ENCODE results near the gene STAB2. TPM values are rescaled to one million over a fixed set of nuclear protein-coding genes. Genes with fewer than 3 reads are reported as not detected.

STAB2 gene
- total and polyA plus RNA-seq, 8 donors = under 0.01 to 4.0 (median 0.95) TPM; not detected in 4

- Histone ChIP-seq H3K36me3 (no peaks in the 10 kb centered on the region), H3K27ac (no peak overlapping the region), H3K9me3 (peaks cover 0 to 8% (median 8%) of the 10 kb centered on the region in 4 donors), H3K27me3 (no peaks in the 10 kb centered on the region), H3K4me3 (no peak overlapping the region), H3K4me1 (no peaks in the 10 kb centered on the region)
- intact Hi-C loops (cut with DNase I; ENCODE audit: low total_unique reads) = no loop called here
- WGBS, 5 donors = 74 to 85% (median 81%) methylated on average over 7 of the region's 7 CpGs
- no peak for TF ChIP-seq EP300 (IDR thresholded peaks at IDR 0.05)
- TF ChIP-seq POLR2AphosphoS5 (IDR thresholded peaks at IDR 0.05) = no peak
- TF ChIP-seq CTCF (IDR thresholded peaks at IDR 0.05) = no peak
- no peak for TF ChIP-seq POLR2A (IDR thresholded peaks at IDR 0.05)
- DNase-seq = no peak
Measured at GRCh38 chr12:103637021-103637420, 49.9 kb downstream of the STAB2 start.

GRCh38 chr12:103637429-103637828 lies 50.4 kb downstream of the STAB2 start:
- Histone ChIP-seq H3K27ac (no peak overlapping the region), H3K4me1 (no peaks in the 10 kb centered on the region), H3K36me3 (no peaks in the 10 kb centered on the region), H3K27me3 (no peaks in the 10 kb centered on the region), H3K4me3 (no peak overlapping the region), H3K9me3 (peaks cover 0 to 8% (median 6%) of the 10 kb centered on the region in 4 donors)
- WGBS, 5 donors = 47 to 88% (median 86%) methylated on average over 2 of the region's 2 CpGs
- no peak for TF ChIP-seq POLR2A (IDR thresholded peaks at IDR 0.05)
- no peak for TF ChIP-seq POLR2AphosphoS5 (IDR thresholded peaks at IDR 0.05)
- no peak for TF ChIP-seq CTCF (IDR thresholded peaks at IDR 0.05)
- TF ChIP-seq EP300 (IDR thresholded peaks at IDR 0.05) = no peak
- no peak for DNase-seq
- intact Hi-C loops (cut with DNase I; ENCODE audit: low total_unique reads) = no loop called here

GRCh38 chr12:103639983-103640382 lies 52.9 kb downstream of the STAB2 start:
- TF ChIP-seq EP300 (IDR thresholded peaks at IDR 0.05) = no peak
- no peak for TF ChIP-seq POLR2AphosphoS5 (IDR thresholded peaks at IDR 0.05)
- no peak for TF ChIP-seq POLR2A (IDR thresholded peaks at IDR 0.05)
- TF ChIP-seq CTCF (IDR thresholded peaks at IDR 0.05) = no peak
- 80 to 94% (median 89%) methylated on average over 6 of the region's 6 CpGs for WGBS, 5 donors
- H3K27me3 ChIP-seq = no peaks in the 10 kb centered on the region
- no peak overlapping the region for H3K4me3 ChIP-seq
- no peaks in the 10 kb centered on the region for H3K36me3 ChIP-seq
- peaks cover 0 to 6% (median 3%) of the 10 kb centered on the region in 4 donors for H3K9me3 ChIP-seq
- DNase-seq = no peak
- intact Hi-C loops (cut with DNase I; ENCODE audit: low total_unique reads) = no loop called here
- H3K27ac ChIP-seq = no peak overlapping the region
- H3K4me1 ChIP-seq = no peaks in the 10 kb centered on the region

- Histone ChIP-seq H3K36me3 (no peaks in the 10 kb centered on the region), H3K9me3 (peaks cover 0 to 1% (median under 1%) of the 10 kb centered on the region in 4 donors), H3K4me1 (no peaks in the 10 kb centered on the region), H3K27me3 (no peaks in the 10 kb centered on the region), H3K27ac (no peak overlapping the region), H3K4me3 (no peak overlapping the region)
- no peak for DNase-seq
- no peak for TF ChIP-seq POLR2AphosphoS5 (IDR thresholded peaks at IDR 0.05)
- no peak for TF ChIP-seq CTCF (IDR thresholded peaks at IDR 0.05)
- TF ChIP-seq POLR2A (IDR thresholded peaks at IDR 0.05) = no peak
- no peak for TF ChIP-seq EP300 (IDR thresholded peaks at IDR 0.05)
- WGBS, 5 donors = 0 to 57% (median 31%) methylated on average over 1 of the region's 1 CpG
- intact Hi-C loops (cut with DNase I; ENCODE audit: low total_unique reads) = no loop called here
Measured at GRCh38 chr12:103640410-103640809, 53.3 kb downstream of the STAB2 start.
